K562 (cell line): ENCODE results near the gene AKAP13.

ENCODE experiments used
- EZH2 ChIP-seq: IDR thresholded peaks from 2 replicates; pipeline ENCODE4 v1.6.1; 2012; ENCODE audit warnings: low read depth, mild to moderate bottlenecking, inconsistent platforms, low read length, borderline replicate concordance
- MCM5 ChIP-seq: fragments of 450-650 bp; IDR thresholded peaks from 2 replicates; pipeline ENCODE4 v1.6.1; 2016; ENCODE audit warnings: low read depth
- MXI1 ChIP-seq: IDR thresholded peaks from 2 replicates; pipeline ENCODE4 v1.6.1; 2011; ENCODE audit warnings: low read depth, mild to moderate bottlenecking, improper control_type of control experiment, low read length
- ZBTB26 ChIP-seq: fragments of 450-650 bp; formaldehyde crosslinking; IDR thresholded peaks from 2 replicates; pipeline ENCODE4 v1.4.0; 2022; ENCODE audit warnings: missing genetic modification characterization
- ZC3H4 ChIP-seq: sonication (generic); formaldehyde crosslinking; IDR thresholded peaks from 2 replicates; pipeline ENCODE4 v1.9.0; 2021; ENCODE audit warnings: missing genetic modification reagents, borderline replicate concordance
- TF ChIP-seq, protein P1 (sequence below), 2 experiments: IDR thresholded peaks; 2 replicates each; pipeline ENCODE4 v1.6.1; 2011; ENCODE audit warnings: borderline replicate concordance in 1 of 2, control low read depth in 1 of 2, low read depth in 1 of 2, low read length in 1 of 2, mild to moderate bottlenecking in 1 of 2, mixed read lengths in 1 of 2, moderate library complexity in 1 of 2; ENCODE audit not compliant: insufficient read depth in 1 of 2, insufficient read length in 1 of 2, poor library complexity in 1 of 2, severe bottlenecking in 1 of 2; ENCODE audit errors: extremely low read depth in 1 of 2
- TF ChIP-seq, protein P2 (sequence below), 3 experiments: IDR thresholded peaks in 2 of 3; conservative IDR thresholded peaks in 1 of 3; 2 replicates each; pipeline ENCODE4 v1.5.1; 2011 to 2012; ENCODE audit warnings: low read length in 3 of 3, mild to moderate bottlenecking in 3 of 3, control low read depth in 2 of 3, improper control_type of control experiment in 1 of 3, inconsistent platforms in 1 of 3, low read depth in 1 of 3, mixed read lengths in 1 of 3, moderate library complexity in 1 of 3; ENCODE audit not compliant: insufficient read depth in 2 of 3

GRCh38 chr15:85558848-85559247 lies 178.4 kb downstream of the AKAP13 start:
- TF ChIP-seq EZH2 = no peak
- TF ChIP-seq ZBTB26 = no peak
- TF ChIP-seq, protein P1, sequence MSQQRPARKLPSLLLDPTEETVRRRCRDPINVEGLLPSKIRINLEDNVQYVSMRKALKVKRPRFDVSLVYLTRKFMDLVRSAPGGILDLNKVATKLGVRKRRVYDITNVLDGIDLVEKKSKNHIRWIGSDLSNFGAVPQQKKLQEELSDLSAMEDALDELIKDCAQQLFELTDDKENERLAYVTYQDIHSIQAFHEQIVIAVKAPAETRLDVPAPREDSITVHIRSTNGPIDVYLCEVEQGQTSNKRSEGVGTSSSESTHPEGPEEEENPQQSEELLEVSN (IDR thresholded peaks at IDR 0.05; ENCODE audit: borderline replicate concordance in 1 of 2, extremely low read depth in 1 of 2, insufficient read depth in 1 of 2, insufficient read length in 1 of 2, low read depth in 1 of 2, low read length in 1 of 2, poor library complexity in 1 of 2, severe bottlenecking in 1 of 2) = no peak
- TF ChIP-seq, protein P2, sequence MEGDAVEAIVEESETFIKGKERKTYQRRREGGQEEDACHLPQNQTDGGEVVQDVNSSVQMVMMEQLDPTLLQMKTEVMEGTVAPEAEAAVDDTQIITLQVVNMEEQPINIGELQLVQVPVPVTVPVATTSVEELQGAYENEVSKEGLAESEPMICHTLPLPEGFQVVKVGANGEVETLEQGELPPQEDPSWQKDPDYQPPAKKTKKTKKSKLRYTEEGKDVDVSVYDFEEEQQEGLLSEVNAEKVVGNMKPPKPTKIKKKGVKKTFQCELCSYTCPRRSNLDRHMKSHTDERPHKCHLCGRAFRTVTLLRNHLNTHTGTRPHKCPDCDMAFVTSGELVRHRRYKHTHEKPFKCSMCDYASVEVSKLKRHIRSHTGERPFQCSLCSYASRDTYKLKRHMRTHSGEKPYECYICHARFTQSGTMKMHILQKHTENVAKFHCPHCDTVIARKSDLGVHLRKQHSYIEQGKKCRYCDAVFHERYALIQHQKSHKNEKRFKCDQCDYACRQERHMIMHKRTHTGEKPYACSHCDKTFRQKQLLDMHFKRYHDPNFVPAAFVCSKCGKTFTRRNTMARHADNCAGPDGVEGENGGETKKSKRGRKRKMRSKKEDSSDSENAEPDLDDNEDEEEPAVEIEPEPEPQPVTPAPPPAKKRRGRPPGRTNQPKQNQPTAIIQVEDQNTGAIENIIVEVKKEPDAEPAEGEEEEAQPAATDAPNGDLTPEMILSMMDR (IDR thresholded peaks at IDR 0.05 in 2 of 3, conservative IDR thresholded peaks at IDR 0.05 in 1 of 3; ENCODE audit: insufficient read depth in 2 of 3, low read depth in 1 of 3, low read length in 3 of 3) = no peak
- no peak for TF ChIP-seq MCM5
- TF ChIP-seq ZC3H4 = no peak
- TF ChIP-seq MXI1 = no peak
